DOHH2 (cell line): ENCODE results near the gene SLC44A5.

Experiments
- EZH2phosphoT487 ChIP-seq: fragments of 200-600 bp; sonication (generic); IDR thresholded peaks from 2 replicates; pipeline ENCODE4 v1.6.1; 2017; ENCODE audit warnings: borderline replicate concordance, mild to moderate bottlenecking, antibody characterized with exemption, low read length, moderate library complexity, mixed read lengths
- TF ChIP-seq, protein P1 (sequence below): fragments of 200-600 bp; sonication (generic); IDR thresholded peaks from one replicate; pipeline ENCODE4 v1.5.1; 2014; ENCODE audit warnings: antibody characterized with exemption, mild to moderate bottlenecking, low read depth, low read length; ENCODE audit not compliant: poor library complexity, severe bottlenecking

DNA sequence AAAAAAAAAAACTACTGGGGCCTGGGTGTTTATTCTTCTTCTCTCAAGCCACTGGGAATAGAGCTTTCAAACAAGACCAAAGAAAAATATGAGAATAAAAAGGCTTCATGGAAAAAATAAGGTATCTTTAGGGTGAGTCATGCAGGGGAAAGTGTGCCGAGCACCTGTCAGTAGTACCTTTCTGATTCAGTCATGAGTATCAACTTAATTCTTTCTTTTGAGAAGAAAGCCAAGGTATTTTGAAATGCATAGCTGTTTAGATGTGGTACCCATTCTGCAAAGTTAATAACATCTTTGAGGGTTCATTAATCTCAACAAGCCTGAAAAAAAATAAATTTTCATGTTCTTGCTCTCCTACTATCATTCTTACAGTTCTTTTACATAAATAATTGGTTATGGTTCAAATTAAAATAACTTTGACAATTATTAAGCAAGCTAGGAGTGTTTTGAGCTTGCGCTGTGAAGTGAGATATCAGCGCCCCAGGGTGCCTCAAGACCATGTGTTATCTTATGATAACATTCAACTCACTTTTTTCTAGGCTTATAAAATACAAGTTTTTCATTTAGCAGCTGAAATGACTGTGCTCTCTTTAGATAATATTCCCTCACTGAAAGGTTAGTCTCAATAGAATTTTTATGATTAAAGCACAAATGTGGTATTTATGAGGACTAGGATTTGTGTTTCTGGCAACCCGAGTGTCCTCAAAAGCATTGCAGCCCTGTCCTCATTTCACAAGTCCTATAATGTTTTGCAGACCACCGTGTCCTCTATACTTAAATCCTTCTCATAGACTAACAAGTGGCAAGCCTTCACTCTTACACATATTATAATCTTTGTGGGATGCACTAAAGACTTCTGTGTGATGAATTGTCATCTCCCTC, 138.6 kb downstream of the SLC44A5 start:
- no peak for TF ChIP-seq EZH2phosphoT487
- TF ChIP-seq, protein P1, sequence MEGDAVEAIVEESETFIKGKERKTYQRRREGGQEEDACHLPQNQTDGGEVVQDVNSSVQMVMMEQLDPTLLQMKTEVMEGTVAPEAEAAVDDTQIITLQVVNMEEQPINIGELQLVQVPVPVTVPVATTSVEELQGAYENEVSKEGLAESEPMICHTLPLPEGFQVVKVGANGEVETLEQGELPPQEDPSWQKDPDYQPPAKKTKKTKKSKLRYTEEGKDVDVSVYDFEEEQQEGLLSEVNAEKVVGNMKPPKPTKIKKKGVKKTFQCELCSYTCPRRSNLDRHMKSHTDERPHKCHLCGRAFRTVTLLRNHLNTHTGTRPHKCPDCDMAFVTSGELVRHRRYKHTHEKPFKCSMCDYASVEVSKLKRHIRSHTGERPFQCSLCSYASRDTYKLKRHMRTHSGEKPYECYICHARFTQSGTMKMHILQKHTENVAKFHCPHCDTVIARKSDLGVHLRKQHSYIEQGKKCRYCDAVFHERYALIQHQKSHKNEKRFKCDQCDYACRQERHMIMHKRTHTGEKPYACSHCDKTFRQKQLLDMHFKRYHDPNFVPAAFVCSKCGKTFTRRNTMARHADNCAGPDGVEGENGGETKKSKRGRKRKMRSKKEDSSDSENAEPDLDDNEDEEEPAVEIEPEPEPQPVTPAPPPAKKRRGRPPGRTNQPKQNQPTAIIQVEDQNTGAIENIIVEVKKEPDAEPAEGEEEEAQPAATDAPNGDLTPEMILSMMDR = no peak
